CD4-positive, alpha-beta T cell treated with Interleukin-17A for 4 hours (primary cell): ENCODE measurements around the gene RTKN2.
"Not testable (repeated sequence)": the region's sequence is repeated elsewhere in the genome, so short reads cannot be mapped to it uniquely, and the experiment has no call there.

Source experiments
- DNase-seq: peaks from one replicate; pipeline ENCODE4 v3.0.0-alpha.2; 2020; ENCODE audit warnings: mixed read lengths

Gene RTKN2

GRCh38 chr10:62268399-62269114 is at the start of gene RTKN2:
Gene RTKN2 (minus strand): TSS chr10:62268844. CDS start chr10:62268610, 234 bp downstream.
- peak; percentile 74 for DNase-seq

GRCh38 chr10:62317257-62317656 is 48.6 kb upstream of the RTKN2 start:
- DNase-seq = no peak

- DNase-seq = no peak
Observed at GRCh38 chr10:62309254-62309653, 40.6 kb upstream of the RTKN2 start.

GRCh38 chr10:62308101-62308500 is 39.5 kb upstream of the RTKN2 start:
- no peak for DNase-seq

GRCh38 chr10:62307635-62308034 is 39.0 kb upstream of the RTKN2 start:
- DNase-seq = no peak

- DNase-seq = peak; percentile 41
Observed at GRCh38 chr10:62306663-62307062, 38.0 kb upstream of the RTKN2 start.

- no peak for DNase-seq
Observed at GRCh38 chr10:62305813-62306212, 37.2 kb upstream of the RTKN2 start.

- no peak for DNase-seq
Observed at GRCh38 chr10:62303922-62304321, 35.3 kb upstream of the RTKN2 start.

GRCh38 chr10:62302760-62303159 is 34.1 kb upstream of the RTKN2 start:
- peak; percentile 6 for DNase-seq

GRCh38 chr10:62297857-62298256 is 29.2 kb upstream of the RTKN2 start:
- no peak for DNase-seq

- DNase-seq = no peak
Observed at GRCh38 chr10:62284221-62284620, 15.6 kb upstream of the RTKN2 start.

GRCh38 chr10:62281348-62281747 is 12.7 kb upstream of the RTKN2 start:
- DNase-seq = not testable (repeated sequence)

- DNase-seq = not testable (repeated sequence)
Observed at GRCh38 chr10:62280392-62280791, 11.7 kb upstream of the RTKN2 start.

- DNase-seq = no peak
Observed at GRCh38 chr10:62278441-62278910, 9.8 kb upstream of the RTKN2 start.

GRCh38 chr10:62277971-62278370 is 9.3 kb upstream of the RTKN2 start:
- DNase-seq = no peak

GRCh38 chr10:62270020-62270419 is 1.4 kb upstream of the RTKN2 start:
- no peak for DNase-seq

GRCh38 chr10:62268027-62268398 is 631 bp downstream of the RTKN2 start:
- peak; percentile 17 for DNase-seq

- no peak for DNase-seq
Observed at GRCh38 chr10:62266611-62267010, 2.0 kb downstream of the RTKN2 start.

GRCh38 chr10:62266147-62266546 is 2.5 kb downstream of the RTKN2 start:
- no peak for DNase-seq

- peak; percentile 7 for DNase-seq
Observed at GRCh38 chr10:62264702-62265436, 3.8 kb downstream of the RTKN2 start.

- DNase-seq = no peak
Observed at GRCh38 chr10:62264126-62264525, 4.5 kb downstream of the RTKN2 start.

GRCh38 chr10:62261666-62262065 is 7.0 kb downstream of the RTKN2 start:
- no peak for DNase-seq

GRCh38 chr10:62259998-62260397 is 8.6 kb downstream of the RTKN2 start:
- DNase-seq = no peak

- no peak for DNase-seq
Observed at GRCh38 chr10:62259456-62259855, 9.2 kb downstream of the RTKN2 start.
